NCI-H2107 (cell line): Measurements from ENCODE around the gene POP5.
"Not testable (repeated sequence)": the region's sequence is repeated elsewhere in the genome, so short reads cannot be mapped to it uniquely, and the experiment has no call there.

Experiments used
- DNase-seq: peaks from one replicate; lab custom pipeline; 2025; lab: John Stamatoyannopoulos, UW

POP5 gene

GRCh38 chr12:120536064-120536791 lies 45.0 kb downstream of the POP5 start:
- no peak for DNase-seq

GRCh38 chr12:120534703-120535655 lies 46.2 kb downstream of the POP5 start:
- DNase-seq, result no peak

DNA sequence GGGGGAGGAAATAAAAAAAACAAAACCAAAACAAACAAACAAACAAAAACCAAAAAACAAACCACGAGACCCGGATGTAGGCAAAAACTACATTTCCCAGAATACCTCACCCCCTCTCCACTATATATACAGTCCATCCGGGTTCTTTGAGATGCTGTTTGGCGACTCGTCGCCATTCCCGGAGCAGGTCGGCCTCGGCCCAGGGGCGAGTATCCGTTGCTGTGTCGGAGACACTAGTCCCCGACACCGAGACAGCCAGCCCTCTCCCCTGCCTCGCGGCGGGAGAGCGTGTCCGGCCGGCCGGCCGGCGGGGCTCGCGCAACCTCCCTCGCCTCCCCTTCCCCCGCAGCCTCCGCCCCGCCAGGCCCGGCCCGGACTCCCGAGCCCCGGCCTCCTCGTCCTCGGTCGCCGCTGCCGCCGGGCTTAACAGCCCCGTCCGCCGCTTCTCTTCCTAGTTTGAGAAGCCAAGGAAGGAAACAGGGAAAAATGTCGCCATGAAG lies 46.9 kb downstream of the POP5 start, which contains the start of gene RNF10:
RNF10 (plus strand) TSS at position 154 of the 500 bp plus-strand sequence. CDS start 456 bp downstream, outside the sequence.
- peak; percentile 86 for DNase-seq

- no peak for DNase-seq
Observed at GRCh38 chr12:120532701-120533238, 48.4 kb downstream of the POP5 start.

- not testable (repeated sequence) for DNase-seq
Observed at GRCh38 chr12:120530418-120530761, 50.8 kb downstream of the POP5 start.

DNA sequence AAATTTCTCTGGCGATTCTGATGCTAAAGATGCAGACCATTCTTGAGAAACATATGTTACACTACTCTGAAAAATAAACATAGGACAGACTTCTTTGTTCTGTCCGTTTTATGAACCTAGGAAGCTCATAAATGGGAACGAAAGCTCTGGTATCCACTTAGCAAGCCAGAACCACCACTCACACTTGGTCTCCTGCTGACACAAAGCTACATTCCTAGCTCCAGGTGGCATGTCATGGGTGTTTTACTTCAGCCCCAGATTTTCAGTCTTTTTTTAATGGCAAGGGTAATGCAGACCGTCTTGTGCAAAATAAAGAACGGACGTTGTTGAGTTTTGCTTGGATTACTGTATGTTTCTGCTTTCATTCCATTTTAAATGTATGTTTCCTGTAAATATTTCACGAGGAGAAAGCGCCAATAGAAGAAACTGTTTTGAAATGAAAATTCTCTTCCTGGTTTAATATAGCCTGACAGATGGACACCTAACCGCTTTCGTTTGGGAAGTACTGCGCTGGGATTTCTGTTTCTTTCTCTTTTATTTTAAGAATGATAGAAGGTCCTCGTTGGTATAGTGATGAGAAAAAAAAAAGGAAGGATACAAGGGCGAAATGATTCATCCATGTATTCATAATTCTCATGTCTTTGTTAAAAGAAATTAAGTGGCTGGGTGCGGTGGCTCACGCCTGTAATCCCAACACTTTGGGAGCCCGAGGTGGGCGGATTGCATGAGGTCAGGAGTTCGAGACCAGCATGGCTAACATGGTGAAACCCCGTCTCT lies 51.4 kb downstream of the POP5 start:
- peak; percentile 54 for DNase-seq

DNA sequence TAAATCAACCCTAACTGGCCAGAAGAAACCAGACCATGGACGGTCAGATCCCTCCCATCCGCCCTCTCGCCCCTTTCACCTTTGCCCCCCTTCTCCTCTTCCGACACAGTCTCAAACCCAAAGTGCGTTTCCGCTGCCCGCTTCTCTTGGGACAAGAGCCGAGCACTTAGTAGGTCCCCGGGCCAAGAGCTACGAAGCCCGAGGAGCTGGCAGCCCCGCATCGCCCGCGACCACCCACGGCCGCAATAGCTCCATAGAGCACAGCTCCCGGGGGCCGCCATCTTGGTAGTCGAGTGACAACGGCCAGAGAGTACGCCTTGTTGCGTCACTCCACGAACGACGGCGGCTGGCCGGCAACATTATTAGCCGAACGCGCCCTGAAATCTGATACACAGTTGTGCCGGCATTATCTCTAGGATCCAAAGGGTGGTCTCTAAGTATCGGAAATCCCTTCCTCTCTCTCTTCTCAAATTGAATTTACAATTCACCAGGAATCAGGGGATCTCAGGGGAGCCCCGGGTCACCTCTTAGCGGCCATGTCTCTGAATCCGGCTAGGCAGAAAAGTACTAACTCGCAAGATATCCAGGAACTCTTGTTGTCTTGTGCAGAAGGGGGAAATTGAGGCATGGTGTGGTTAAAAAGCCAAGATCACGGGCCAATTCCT lies 52.2 kb downstream of the POP5 start, which contains the start of gene COQ5:
COQ5 (minus strand) TSS at position 298 of the 665 bp plus-strand sequence; CDS start at position 281, 17 bp downstream.
- DNase-seq, result peak; percentile 78
